ENCODE measurements around the gene UPB1. TPM values are rescaled to one million over a fixed set of nuclear protein-coding genes. Genes with fewer than 3 reads are reported as not detected.

The UPB1 gene
- total RNA-seq, 1 experiment from 2014 or later: 0.19 TPM

GRCh38 chr22:24471570-24471969 lies 23.6 kb upstream of the UPB1 start:
- no peak overlapping the region for H3K4me3 ChIP-seq (ENCODE audit: low read length)
- H3K4me2 ChIP-seq (ENCODE audit: low read depth, low read length, poor library complexity, severe bottlenecking): no peak overlapping the region
- no peak overlapping the region for H3K27ac ChIP-seq (ENCODE audit: low read length)
- DNase-seq: peak; percentile 57
- no peaks in the 10 kb centered on the region for H3K79me2 ChIP-seq (ENCODE audit: low read length)
- H3K4me1 ChIP-seq (ENCODE audit: low read length): peaks cover 39% of the 10 kb centered on the region
- peak overlapping the region; percentile 78; the same call in 1 of the 2 replicates for H2AFZ ChIP-seq (ENCODE audit: low read length)
- H3K36me3 ChIP-seq (ENCODE audit: insufficient read depth, low read length): no peaks in the 10 kb centered on the region
- H3K9me3 ChIP-seq (ENCODE audit: low read length): no peaks in the 10 kb centered on the region
- peak overlapping the region; percentile 4; the same call in 1 of the 2 replicates for H3K9ac ChIP-seq (ENCODE audit: low read length)
- no peaks in the 10 kb centered on the region for H3K9me2 ChIP-seq (replicated peaks; ENCODE audit: insufficient read depth, low read length)
- no peaks in the 10 kb centered on the region for H3K27me3 ChIP-seq (ENCODE audit: low read length)
- H4K20me1 ChIP-seq (ENCODE audit: insufficient read depth, low read depth, low read length): no peaks in the 10 kb centered on the region

- H3K4me1 ChIP-seq (ENCODE audit: low read length): peaks cover 28% of the 10 kb centered on the region
- H3K27ac ChIP-seq (ENCODE audit: low read length): peak overlapping the region; percentile 18
- no peak overlapping the region for H3K9ac ChIP-seq (ENCODE audit: low read length)
- H3K27me3 ChIP-seq (ENCODE audit: low read length): no peaks in the 10 kb centered on the region
- 0 out of 2 replicates have a peak overlapping the region, but pooled peaks have one; percentile 16 for H2AFZ ChIP-seq (ENCODE audit: low read length)
- H3K4me3 ChIP-seq (ENCODE audit: low read length): peak overlapping the region; percentile 16; the same call in 1 of the 2 replicates
- H3K9me2 ChIP-seq (replicated peaks; ENCODE audit: insufficient read depth, low read length): no peaks in the 10 kb centered on the region
- H3K79me2 ChIP-seq (ENCODE audit: low read length): no peaks in the 10 kb centered on the region
- H3K9me3 ChIP-seq (ENCODE audit: low read length): no peaks in the 10 kb centered on the region
- peak; percentile 78 for DNase-seq
- peak overlapping the region; percentile 52 for H3K4me2 ChIP-seq (ENCODE audit: low read depth, low read length, poor library complexity, severe bottlenecking)
- no peaks in the 10 kb centered on the region for H4K20me1 ChIP-seq (ENCODE audit: insufficient read depth, low read depth, low read length)
- H3K36me3 ChIP-seq (ENCODE audit: insufficient read depth, low read length): no peaks in the 10 kb centered on the region
Observed at GRCh38 chr22:24473284-24473683, 21.8 kb upstream of the UPB1 start.

DNA sequence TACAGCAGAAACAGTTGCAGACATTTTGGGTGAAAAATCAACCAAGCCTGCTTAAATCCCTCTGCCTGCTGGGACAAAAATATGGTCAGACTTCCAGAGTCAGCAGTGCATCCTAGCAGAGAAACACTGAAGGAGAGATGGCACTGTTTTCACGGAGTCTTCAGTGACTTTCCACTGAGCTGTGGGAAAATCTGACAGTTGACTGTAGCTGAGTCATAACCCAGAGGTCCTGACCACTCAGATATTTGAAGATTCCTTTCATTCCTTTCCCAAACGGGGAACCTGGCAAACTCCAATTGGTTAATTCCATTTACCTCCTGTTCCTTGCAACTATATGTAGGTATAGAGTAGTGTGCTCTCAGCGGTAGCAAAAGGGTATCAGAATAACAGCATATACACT lies 20.9 kb upstream of the UPB1 start:
- no peak overlapping the region for H3K4me2 ChIP-seq (ENCODE audit: low read depth, low read length, poor library complexity, severe bottlenecking)
- no peaks in the 10 kb centered on the region for H3K36me3 ChIP-seq (ENCODE audit: insufficient read depth, low read length)
- 0 out of 2 replicates have a peak overlapping the region, but pooled peaks have one; percentile 0 for H2AFZ ChIP-seq (ENCODE audit: low read length)
- no peak for DNase-seq
- H4K20me1 ChIP-seq (ENCODE audit: insufficient read depth, low read depth, low read length): no peaks in the 10 kb centered on the region
- H3K27ac ChIP-seq (ENCODE audit: low read length): no peak overlapping the region
- no peaks in the 10 kb centered on the region for H3K27me3 ChIP-seq (ENCODE audit: low read length)
- peaks cover 28% of the 10 kb centered on the region for H3K4me1 ChIP-seq (ENCODE audit: low read length)
- no peaks in the 10 kb centered on the region for H3K9me3 ChIP-seq (ENCODE audit: low read length)
- no peak overlapping the region for H3K9ac ChIP-seq (ENCODE audit: low read length)
- H3K4me3 ChIP-seq (ENCODE audit: low read length): no peak overlapping the region
- H3K9me2 ChIP-seq (replicated peaks; ENCODE audit: insufficient read depth, low read length): no peaks in the 10 kb centered on the region
- H3K79me2 ChIP-seq (ENCODE audit: low read length): no peaks in the 10 kb centered on the region

- no peaks in the 10 kb centered on the region for H3K79me2 ChIP-seq (ENCODE audit: low read length)
- no peaks in the 10 kb centered on the region for H3K27me3 ChIP-seq (ENCODE audit: low read length)
- no peaks in the 10 kb centered on the region for H3K9me2 ChIP-seq (replicated peaks; ENCODE audit: insufficient read depth, low read length)
- no peak overlapping the region for H3K4me2 ChIP-seq (ENCODE audit: low read depth, low read length, poor library complexity, severe bottlenecking)
- H3K9ac ChIP-seq (ENCODE audit: low read length): no peak overlapping the region
- H3K36me3 ChIP-seq (ENCODE audit: insufficient read depth, low read length): no peaks in the 10 kb centered on the region
- H3K4me1 ChIP-seq (ENCODE audit: low read length): peaks cover 28% of the 10 kb centered on the region
- DNase-seq: no peak
- H3K9me3 ChIP-seq (ENCODE audit: low read length): no peaks in the 10 kb centered on the region
- H3K27ac ChIP-seq (ENCODE audit: low read length): no peak overlapping the region
- H3K4me3 ChIP-seq (ENCODE audit: low read length): no peak overlapping the region
- no peak overlapping the region for H2AFZ ChIP-seq (ENCODE audit: low read length)
- no peaks in the 10 kb centered on the region for H4K20me1 ChIP-seq (ENCODE audit: insufficient read depth, low read depth, low read length)
Observed at GRCh38 chr22:24474649-24475255, 20.4 kb upstream of the UPB1 start.

- H3K27ac ChIP-seq (ENCODE audit: low read length): no peak overlapping the region
- H2AFZ ChIP-seq (ENCODE audit: low read length): no peak overlapping the region
- H3K9me2 ChIP-seq (replicated peaks; ENCODE audit: insufficient read depth, low read length): no peaks in the 10 kb centered on the region
- no peaks in the 10 kb centered on the region for H3K27me3 ChIP-seq (ENCODE audit: low read length)
- H3K9me3 ChIP-seq (ENCODE audit: low read length): no peaks in the 10 kb centered on the region
- H3K4me1 ChIP-seq (ENCODE audit: low read length): peaks cover 17% of the 10 kb centered on the region
- H3K79me2 ChIP-seq (ENCODE audit: low read length): no peaks in the 10 kb centered on the region
- DNase-seq: no peak
- no peaks in the 10 kb centered on the region for H3K36me3 ChIP-seq (ENCODE audit: insufficient read depth, low read length)
- H3K4me3 ChIP-seq (ENCODE audit: low read length): no peak overlapping the region
- no peak overlapping the region for H3K9ac ChIP-seq (ENCODE audit: low read length)
- H3K4me2 ChIP-seq (ENCODE audit: low read depth, low read length, poor library complexity, severe bottlenecking): no peak overlapping the region
- H4K20me1 ChIP-seq (ENCODE audit: insufficient read depth, low read depth, low read length): no peaks in the 10 kb centered on the region
Observed at GRCh38 chr22:24481641-24482040, 13.5 kb upstream of the UPB1 start.

DNA sequence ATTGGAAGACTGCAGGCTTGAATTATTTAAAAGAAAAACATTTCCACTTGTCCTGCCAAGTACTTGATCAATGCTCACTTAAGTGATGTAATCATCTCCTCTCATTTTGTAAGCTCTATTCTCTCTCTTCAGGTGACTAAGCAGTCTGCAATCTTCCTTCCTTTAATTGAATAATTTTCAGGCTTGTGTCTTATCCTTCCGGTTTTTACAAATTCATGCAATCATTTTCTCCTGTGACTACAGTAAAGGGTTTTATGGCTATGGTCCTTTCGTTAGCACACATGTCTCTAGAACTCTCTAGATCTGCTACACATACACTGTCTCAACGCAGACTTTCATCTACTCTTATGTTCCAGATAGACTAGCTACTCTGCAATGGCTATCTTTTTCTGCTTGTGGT lies 12.6 kb upstream of the UPB1 start:
- no peak for DNase-seq
- Histone ChIP-seq H2AFZ (ENCODE audit: low read length) (0 out of 2 replicates have a peak overlapping the region, but pooled peaks have one; percentile 30), H3K4me2 (ENCODE audit: low read depth, low read length, poor library complexity, severe bottlenecking) (no peak overlapping the region)

GRCh38 chr22:24482998-24483397 lies 12.1 kb upstream of the UPB1 start:
- H3K4me3 ChIP-seq (ENCODE audit: low read length): no peak overlapping the region
- H3K36me3 ChIP-seq (ENCODE audit: insufficient read depth, low read length): no peaks in the 10 kb centered on the region
- H3K4me1 ChIP-seq (ENCODE audit: low read length): peaks cover 23% of the 10 kb centered on the region
- no peaks in the 10 kb centered on the region for H3K79me2 ChIP-seq (ENCODE audit: low read length)
- no peaks in the 10 kb centered on the region for H3K27me3 ChIP-seq (ENCODE audit: low read length)
- no peak overlapping the region for H3K27ac ChIP-seq (ENCODE audit: low read length)
- DNase-seq: no peak
- no peak overlapping the region for H3K4me2 ChIP-seq (ENCODE audit: low read depth, low read length, poor library complexity, severe bottlenecking)
- H3K9me2 ChIP-seq (replicated peaks; ENCODE audit: insufficient read depth, low read length): no peaks in the 10 kb centered on the region
- no peaks in the 10 kb centered on the region for H4K20me1 ChIP-seq (ENCODE audit: insufficient read depth, low read depth, low read length)
- H3K9me3 ChIP-seq (ENCODE audit: low read length): no peaks in the 10 kb centered on the region
- no peak overlapping the region for H2AFZ ChIP-seq (ENCODE audit: low read length)
- no peak overlapping the region for H3K9ac ChIP-seq (ENCODE audit: low read length)

More for the DNA sequence above, 12.6 kb upstream of the UPB1 start:
- H3K9me3 ChIP-seq (ENCODE audit: low read length): no peaks in the 10 kb centered on the region
- no peaks in the 10 kb centered on the region for H4K20me1 ChIP-seq (ENCODE audit: insufficient read depth, low read depth, low read length)
- H3K4me3 ChIP-seq (ENCODE audit: low read length): no peak overlapping the region
- no peaks in the 10 kb centered on the region for H3K9me2 ChIP-seq (replicated peaks; ENCODE audit: insufficient read depth, low read length)
- no peak overlapping the region for H3K27ac ChIP-seq (ENCODE audit: low read length)
- H3K36me3 ChIP-seq (ENCODE audit: insufficient read depth, low read length): no peaks in the 10 kb centered on the region
- no peak overlapping the region for H3K9ac ChIP-seq (ENCODE audit: low read length)
- H3K27me3 ChIP-seq (ENCODE audit: low read length): no peaks in the 10 kb centered on the region
- peaks cover 23% of the 10 kb centered on the region for H3K4me1 ChIP-seq (ENCODE audit: low read length)
- no peaks in the 10 kb centered on the region for H3K79me2 ChIP-seq (ENCODE audit: low read length)

DNA sequence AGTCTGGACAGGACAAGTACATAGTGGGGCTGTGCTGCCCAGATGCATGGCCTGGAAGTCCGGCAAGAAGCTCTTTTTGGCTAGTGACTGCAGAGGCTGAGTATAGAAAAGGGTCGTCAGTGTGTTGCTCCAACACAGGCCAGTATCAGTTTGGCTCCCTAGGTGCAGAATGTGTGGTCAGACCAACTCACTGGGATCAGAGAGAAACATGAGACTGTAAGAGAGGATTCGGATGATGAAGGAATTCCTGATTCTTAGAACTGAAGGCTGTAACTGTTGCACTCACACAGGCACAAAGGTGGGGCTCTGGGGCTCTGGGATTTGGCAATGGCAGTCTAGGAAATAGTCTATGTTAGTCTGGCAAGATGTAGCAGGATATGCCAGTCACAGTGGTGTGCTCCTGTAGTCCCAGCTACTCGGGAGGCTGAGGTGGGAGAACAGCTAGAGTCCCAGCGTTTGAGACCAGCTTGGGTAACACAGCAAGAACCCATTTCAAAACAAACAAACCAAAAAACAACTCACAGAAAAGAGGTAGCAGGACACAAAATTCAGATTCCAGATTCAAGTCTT lies 11.1 kb upstream of the UPB1 start:
- H3K4me3 ChIP-seq (ENCODE audit: low read length): no peak overlapping the region
- no peaks in the 10 kb centered on the region for H3K79me2 ChIP-seq (ENCODE audit: low read length)
- H3K4me1 ChIP-seq (ENCODE audit: low read length): peaks cover 23% of the 10 kb centered on the region
- no peak overlapping the region for H2AFZ ChIP-seq (ENCODE audit: low read length)
- no peaks in the 10 kb centered on the region for H3K9me2 ChIP-seq (replicated peaks; ENCODE audit: insufficient read depth, low read length)
- no peaks in the 10 kb centered on the region for H3K27me3 ChIP-seq (ENCODE audit: low read length)
- H4K20me1 ChIP-seq (ENCODE audit: insufficient read depth, low read depth, low read length): no peaks in the 10 kb centered on the region
- H3K9ac ChIP-seq (ENCODE audit: low read length): no peak overlapping the region
- no peaks in the 10 kb centered on the region for H3K9me3 ChIP-seq (ENCODE audit: low read length)
- no peak overlapping the region for H3K4me2 ChIP-seq (ENCODE audit: low read depth, low read length, poor library complexity, severe bottlenecking)
- no peaks in the 10 kb centered on the region for H3K36me3 ChIP-seq (ENCODE audit: insufficient read depth, low read length)
- DNase-seq: no peak
- H3K27ac ChIP-seq (ENCODE audit: low read length): no peak overlapping the region
